GM18907 (cell line): ENCODE results near the gene RPL14.
"Not testable (repeated sequence)": the region's sequence is repeated elsewhere in the genome, so short reads cannot be mapped to it uniquely, and the experiment has no call there.

Experiments
- ATAC-seq: cut with Tn5 transposase; IDR thresholded peaks from one replicate; pipeline ENCODE4 v1.9.1; 2021; ENCODE audit warnings: mild to moderate bottlenecking, moderate library complexity; ENCODE audit not compliant: unreplicated experiment

The RPL14 gene

DNA sequence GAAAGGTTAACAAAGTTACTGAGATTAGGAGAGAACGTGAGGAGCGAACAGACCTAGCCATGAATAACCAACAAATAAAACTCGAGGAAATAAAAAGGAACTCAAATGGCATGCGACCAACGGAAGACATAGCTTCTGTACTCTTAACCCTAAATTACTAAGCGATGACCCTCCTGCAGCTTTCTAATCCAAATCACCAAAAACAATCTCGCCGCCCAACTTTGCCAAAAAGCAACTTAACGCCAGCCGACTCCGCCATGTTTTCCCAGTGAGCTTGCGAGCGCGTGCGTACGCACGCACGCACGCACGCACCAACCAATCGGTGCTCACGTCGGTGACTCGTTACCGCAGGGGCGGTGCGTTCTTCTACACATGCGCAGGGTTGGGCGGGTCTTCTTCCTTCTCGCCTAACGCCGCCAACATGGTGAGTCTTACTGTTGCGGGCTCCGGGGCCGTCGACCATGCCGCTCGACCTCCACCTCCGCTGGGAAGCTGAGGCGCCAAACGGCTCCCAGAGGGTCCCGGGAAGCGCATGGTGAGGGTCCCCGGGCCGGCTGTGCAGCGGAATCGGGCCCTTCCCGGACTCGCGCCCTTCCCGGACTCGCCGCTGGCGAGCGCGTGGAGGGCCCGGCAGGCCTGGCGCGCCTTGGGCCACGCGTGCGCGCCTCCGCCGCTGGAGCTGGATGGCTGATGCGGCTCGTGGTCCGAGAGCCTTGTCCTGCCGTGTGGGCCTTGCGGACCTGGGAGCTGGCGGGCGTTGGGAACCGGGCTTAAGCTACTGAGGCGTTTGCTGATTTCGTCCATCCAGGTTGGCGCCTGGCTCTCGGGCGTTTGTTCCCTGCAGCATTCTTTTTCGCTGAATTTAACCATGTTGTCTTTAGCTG, at the start of gene RPL14:
Gene RPL14, plus strand, starts transcription at position 400 of the 884 bp plus-strand sequence. Its CDS starts 133 bp downstream, at position 533.
- ATAC-seq = peak; percentile 79

DNA sequence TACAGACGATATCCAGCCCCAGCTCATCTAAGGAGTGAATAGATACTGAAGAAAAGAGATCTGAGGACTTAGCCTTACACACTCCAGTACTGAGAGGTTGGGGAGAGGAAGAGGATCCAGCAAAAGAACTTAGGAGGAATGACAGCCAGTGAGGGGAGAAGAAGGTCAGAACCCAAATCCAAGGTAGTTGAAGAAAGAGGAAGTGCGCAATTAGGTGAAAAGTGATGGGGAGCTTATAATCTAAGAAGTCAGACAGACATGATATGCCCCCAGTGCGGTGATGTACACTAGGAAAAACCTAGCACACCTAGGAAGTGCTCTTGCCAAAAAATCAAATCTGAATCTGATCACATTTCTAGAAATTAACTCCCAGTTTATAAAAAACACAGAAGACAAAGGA, 49.5 kb upstream of the RPL14 start:
- ATAC-seq = no peak

DNA sequence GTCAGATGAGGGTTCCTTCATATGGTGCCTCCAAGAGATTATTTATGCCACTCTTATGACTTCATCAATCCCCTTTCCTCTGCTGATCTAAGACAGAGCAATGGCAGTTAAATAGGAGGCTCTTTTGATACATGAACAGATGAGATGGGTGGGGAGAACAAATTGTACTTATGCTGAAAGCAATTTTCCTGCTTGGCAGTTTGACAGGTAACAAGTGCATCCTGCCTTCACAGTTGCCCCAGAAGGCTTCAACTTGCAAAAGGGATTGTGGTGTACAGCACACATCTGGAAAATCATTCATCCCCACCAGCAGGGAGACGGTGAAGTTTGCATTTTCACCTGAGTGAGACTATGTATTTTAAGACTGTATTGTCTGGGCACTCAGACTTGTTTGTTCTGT, 42.9 kb upstream of the RPL14 start:
- no peak for ATAC-seq

DNA sequence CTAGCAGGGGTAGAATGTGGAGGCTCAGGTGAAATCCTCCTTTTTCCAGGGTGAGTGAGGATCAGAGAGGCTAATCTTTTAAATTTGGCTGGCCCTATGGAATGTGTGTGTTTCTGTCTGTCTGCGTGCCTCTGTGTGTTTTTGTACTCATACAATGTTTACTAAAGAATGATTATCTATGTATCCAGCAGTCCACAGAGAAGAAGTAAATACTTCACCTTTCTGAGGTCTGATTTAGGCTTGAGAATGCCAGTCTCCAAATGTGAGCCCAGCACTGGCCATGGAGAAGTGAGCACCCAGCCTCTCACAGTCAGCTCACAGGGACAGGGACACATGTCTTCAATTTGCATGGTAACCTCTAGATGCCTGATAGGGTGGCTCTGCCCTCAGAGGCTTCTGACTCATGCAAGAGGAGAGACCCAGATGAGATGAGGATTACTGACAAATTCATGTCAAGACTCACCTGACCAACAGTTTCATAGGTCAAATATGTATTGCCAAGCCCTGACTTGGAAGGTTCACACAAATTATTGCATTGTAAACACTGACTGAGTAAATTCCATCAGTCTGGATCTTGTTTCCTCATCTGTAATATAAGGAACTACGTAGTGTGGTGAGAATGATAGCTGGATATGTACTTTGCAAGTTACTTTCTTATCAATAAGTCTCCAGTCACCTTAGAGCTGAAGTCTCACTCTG, 39.1 kb upstream of the RPL14 start:
- no peak for ATAC-seq

DNA sequence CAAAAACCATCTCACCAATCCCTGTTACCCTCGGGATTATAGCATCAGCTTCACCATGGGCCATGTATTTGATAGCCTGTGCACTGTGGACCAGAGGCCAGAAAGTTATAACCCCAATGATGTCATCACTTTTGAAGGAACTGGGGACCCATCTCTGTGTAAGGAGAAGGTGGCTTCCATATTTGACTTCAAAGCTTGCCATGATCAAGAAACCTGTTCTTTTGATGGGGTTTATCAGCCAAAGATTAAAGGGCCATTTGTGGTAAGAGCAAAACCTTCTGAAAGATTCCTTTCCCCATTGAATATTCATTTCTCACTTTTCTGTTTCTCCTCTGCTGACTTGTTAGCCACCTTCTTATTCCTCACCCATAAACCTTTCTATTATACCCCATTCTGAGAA, 34.3 kb upstream of the RPL14 start:
- ATAC-seq = no peak

DNA sequence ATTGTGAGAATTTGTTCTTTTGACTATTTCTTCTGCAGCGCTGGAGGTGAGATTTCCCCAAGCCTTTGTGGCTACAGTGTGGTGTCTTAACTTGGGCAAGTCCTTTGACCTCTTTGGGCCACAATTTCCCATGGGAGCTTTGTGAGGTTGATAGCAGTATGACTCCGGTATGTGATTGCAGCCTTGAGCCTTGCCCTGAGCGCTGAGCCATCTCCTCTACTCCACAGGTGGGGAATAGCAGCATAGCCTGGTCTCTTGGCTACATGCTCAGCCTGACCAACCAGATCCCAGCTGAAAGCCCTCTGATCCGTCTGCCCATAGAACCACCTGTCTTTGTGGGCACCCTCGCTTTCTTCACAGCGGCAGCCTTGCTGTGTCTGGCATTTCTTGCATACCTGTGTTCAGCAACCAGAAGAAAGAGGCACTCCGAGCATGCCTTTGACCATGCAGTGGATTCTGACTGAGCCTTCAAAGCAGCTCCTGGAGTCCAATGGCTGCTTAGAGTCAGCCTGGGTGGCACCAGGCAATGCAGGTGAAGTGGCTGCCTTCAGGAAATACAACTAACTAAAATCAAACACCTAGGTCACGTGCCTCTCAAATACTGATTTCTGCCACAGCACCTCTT, 30.0 kb upstream of the RPL14 start:
- no peak for ATAC-seq

DNA sequence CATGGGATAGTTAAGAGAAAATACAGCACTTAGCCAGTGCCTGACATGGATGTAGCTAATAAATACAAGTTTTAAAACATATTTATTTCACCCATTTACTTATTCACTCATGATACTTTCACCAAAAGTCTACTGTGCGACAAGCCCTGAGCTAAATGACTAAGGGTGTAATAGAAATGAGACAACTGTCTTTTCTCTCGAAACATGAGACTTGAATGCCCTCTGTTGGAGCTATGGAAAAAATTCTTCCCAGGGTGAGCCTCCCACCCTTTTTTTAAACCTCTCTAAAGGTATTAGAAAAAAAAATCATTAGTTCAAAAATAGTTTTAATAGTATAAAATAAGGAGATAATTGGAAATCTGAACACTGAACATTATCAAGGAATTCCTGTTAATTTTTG, 24.3 kb upstream of the RPL14 start:
- no peak for ATAC-seq

DNA sequence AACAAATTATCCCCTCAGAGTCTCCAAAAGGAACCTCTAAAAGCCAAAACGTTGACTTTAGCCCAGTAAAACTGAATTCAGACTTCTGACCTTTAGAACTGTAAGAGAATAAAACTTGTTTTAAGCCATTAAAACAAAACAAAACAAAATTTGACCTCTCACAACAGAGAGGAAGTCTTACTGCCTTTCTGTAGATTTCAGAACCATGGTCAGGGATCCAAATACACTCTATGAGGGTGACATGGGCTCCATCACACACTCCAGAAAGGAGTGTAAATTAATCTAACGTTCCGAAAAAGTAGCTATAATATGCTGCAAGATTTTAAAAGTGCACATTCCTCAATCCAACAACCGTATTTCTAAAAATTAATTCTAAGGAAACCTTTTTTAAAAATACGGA, 19.2 kb upstream of the RPL14 start:
- no peak for ATAC-seq

DNA sequence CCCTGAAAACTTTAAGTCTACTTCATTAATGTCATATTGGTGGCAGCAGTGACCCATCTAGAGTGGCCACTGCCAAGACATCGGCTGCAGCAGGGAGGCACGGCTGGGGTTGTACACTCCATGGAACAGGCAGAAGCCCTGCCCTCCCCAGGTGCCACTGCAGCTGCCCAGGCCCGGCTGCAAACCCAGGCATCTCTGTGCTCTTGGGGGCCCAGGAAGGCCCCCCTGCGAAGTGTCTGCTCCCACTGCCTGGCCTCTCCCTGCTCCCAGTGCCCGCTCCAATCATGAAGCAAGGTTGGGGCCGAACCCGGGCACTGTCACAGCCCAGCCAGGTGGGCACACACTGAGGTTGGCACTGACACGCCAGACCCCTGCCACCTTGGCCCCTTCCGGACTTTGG, 12.1 kb upstream of the RPL14 start:
- no peak for ATAC-seq

DNA sequence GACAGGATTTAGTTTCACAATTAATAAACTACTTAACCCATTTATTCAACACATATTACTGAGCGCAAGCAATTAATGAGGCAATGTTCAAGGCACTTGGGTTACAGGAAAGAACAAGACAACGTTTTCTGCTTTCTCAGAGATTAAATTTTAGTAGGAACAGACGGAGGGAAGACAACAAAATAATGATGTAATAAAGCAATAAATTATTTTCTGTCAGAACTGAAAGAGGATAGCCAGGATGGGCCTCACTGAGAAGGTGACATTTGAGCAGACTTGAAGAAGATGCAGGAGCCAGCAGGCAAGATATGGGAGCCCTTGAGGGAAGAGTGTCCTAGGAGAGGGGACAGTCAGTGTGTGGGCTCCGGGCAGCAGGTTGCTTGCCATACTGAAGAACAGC, 11.3 kb upstream of the RPL14 start:
- ATAC-seq = no peak

DNA sequence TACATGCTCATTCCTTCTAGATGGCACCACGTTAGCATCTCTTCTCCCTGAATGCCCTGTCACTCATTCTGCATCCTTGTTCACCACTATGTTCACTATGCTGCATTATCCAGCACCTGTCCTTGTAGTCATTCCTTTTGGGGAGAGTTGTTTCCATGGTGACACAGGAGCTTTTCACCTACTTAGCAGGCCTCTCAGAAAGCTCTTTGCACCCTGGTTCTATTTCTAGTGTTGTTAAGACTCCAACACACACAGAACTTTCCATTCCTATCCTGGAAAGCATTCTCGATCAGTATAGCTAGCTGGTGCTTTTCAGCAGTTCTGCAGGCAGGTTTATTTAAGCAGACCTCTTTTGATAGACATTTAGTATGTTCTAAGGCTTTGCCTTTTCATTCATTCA, 6.7 kb upstream of the RPL14 start:
- no peak for ATAC-seq

DNA sequence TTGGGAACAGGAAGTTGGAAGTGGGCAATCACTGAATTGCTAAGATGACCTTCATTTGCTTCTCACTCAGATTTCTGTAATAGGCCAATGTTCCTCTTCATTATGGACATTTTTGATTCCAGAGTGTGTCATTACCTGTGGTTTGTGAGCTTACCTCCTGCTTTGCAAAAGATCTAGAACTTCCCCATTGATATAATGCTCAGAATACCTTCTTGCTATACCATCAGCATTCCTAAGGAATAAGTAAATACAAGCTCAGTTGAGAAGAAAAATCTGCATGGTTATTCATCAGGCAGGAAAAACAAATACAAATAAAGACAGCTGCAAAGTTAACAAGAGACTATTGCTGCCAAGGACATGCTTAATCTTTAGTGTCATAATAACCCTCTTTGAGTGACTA, 5.6 kb upstream of the RPL14 start:
- no peak for ATAC-seq

DNA sequence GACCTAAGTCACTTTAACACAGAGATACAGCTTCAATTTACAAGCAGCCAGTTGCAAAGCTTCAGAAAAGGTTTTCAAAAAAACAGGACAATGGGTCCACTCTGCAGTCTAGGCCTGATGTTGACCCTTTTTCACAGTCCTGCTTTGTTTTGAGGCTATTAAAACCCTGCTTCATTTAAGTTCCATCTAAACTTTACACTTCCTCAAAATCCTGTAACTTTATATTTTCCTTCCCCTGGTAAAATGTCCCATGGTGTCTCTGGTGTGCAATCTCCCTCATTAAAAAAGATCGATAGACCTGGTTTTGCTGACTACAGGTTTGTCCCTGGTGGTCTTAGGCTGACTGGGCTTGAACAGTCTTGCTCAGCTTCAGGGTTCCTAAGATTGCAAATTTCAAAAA, 5.1 kb upstream of the RPL14 start:
- no peak for ATAC-seq

DNA sequence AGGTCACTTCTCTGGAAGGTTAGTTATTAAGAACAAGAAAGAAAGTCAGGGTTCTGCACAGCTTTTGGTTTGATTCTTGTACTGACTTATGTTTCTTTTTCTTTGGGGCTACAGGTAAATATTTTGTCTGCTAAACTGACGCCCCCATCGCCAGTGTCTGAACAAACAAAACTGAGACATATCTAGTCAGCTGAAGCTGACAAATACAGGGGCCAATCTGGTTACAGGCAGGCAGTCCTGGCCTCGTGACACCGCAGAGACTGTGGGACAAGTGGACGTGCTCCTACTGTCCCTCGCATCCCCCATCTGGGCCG, 4.6 kb upstream of the RPL14 start:
- no peak for ATAC-seq

DNA sequence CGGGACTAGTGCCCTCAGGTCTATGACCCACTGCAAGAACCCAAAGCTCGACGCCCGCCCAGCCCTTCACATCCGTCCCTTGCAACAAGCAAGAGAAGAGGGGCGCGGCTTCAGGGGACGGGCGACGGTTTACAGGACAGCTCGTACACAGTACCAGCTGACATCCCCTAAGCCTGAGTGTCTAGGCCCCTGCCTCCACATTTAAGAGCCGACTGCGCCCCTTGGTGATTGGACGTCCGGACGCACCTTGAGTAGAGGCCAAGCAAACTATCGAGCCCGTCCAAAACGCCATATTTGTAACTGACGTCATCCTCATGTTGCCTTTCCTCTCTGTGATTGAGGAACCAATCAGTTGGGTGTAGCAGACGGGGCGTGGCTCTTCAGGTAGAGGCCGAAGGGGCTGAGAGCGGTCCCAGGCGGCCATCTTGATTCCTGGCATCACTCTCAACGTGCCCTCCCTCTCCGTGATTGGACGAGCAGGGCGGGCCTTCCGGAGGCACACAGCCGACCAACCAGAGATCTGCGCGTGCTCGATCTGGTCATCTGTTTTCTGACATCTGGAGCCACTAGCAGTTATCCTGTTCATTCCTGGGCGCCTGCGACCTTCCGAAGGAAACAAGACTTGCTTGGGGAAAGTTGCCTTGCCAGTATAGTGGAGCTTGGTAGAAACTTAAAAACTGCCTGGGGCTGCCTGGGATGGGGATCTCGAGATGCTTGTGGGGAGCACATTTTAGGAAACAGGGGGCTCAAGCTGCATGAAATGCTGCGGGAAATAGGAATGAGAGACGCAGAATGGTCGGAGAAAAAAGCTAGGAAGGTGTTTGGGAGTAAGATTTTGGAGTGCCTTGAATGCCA, 4.0 kb upstream of the RPL14 start:
- peak; percentile 95 for ATAC-seq

DNA sequence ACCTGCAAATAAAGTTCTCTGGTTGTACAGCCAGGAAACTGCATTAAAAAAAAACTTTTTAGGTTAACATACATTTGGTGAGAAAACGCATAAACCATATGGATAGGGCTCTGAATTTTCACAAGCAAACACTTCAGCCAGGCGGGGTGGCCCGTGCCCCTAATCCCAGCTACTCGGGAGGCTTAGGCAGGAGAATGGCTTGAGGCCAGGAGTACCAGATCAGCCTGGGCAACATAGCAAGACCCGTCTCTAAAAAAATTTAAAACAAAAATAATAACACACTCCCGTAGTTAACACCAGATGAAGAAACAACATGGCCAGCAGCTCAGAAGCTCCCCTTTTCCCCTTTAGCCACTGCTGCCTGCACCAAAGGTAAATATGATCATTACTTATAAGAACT, 3.2 kb upstream of the RPL14 start:
- ATAC-seq = no peak

DNA sequence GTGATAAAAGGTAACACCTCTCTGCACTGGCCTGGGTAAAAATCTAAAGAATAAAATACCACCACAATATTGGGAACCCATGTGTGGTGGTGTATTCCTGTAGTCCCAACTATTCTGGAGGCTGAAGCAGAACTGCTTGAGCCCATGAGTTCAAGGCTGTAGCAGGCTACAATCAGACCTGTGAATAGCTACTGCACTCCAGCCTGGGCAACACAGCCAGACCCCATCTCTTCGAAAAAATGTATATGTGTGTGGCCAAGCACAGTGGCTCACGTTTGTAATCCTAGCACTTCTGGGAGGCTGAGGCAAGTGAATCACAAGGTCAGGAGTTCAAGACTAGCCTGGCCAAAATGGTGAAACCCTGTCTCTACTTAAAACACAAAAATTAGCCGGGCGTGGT, 1.8 kb upstream of the RPL14 start:
- no peak for ATAC-seq

DNA sequence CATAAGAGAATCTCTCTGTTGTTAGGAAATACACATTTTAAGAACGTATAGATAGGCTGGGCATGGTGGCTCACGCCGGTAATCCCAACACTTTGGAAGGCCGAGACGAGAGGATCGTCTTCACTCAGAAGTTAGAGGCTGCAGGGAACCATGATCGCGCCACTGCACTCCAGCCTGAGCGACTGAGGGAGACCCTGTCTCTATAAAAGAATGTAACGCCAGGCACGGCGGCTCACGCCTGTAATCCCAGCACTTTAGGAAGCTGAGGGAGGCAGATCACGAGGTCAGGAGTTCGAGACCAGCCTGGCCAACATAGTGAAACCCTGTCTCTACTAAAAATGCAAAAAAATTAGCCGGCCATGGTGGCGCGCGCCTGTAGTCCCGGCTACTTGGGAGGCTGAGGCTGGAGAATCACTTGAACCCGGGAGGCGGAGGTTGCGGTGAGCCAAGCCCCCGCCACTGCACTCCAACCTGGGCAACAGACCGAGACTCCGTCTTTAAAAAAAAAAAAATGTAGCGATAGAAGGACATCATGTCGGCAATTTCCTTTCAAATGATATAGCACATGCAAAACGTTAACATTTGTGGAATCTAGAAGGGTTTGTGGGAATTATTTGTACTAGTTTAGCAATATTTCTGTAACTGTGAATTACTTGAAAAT, 730 bp upstream of the RPL14 start:
- no peak for ATAC-seq

DNA sequence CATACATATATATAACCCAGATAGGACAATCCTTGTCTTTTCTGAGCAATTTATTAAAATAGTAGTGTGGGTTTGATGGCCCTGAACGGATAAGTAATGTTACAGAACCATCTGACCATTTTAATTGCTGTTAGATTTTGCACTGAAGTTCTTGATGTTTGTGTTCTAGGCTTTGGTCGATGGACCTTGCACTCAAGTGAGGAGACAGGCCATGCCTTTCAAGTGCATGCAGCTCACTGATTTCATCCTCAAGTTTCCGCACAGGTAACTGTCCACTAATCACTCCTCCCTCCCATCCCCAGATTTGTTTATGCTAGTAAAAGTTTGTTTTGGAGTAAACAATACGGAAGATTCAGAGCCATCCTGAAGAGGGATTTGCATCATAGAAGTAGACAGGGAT, 1.3 kb downstream of the RPL14 start:
- ATAC-seq = no peak

DNA sequence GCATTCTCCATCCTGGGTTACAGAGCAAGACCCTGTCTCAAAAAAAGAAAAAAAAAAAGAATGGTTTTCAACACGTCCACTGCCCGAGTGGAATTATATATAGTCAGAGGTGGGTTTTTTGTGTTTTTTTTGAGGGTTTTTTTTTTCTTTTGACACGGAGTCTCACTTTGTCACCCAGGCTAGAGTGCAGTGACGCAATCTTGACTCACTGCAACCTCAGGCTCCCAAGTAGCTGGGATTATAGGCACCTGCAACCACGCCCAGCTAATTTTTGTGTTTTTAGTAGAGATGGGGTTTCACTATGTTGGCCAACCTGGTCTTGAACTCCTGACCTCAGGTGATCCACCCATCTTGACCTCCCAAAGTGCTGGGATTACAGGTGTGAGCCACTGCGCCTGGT, 3.3 kb downstream of the RPL14 start:
- ATAC-seq = not testable (repeated sequence)

DNA sequence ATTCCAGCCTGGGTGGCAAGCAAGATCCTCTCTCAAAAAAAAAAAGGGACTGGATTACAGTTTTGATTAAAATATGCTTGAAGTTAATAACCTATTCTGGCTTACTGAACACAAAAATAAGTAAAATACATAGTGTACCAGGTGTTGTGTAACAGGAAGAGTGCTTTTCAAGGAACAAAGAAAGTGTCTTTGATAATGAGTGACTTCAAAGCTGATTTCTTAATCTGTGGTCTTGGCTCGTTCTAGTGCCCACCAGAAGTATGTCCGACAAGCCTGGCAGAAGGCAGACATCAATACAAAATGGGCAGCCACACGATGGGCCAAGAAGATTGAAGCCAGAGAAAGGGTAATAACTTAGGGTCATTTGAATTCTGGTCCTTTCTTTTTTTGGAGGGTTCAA, 4.0 kb downstream of the RPL14 start:
- ATAC-seq = no peak
